GM19099 (cell line): ENCODE measurements around the gene PEX11B.

Experiments used
- POLR2A ChIP-seq: IDR thresholded peaks from 3 replicates; pipeline ENCODE4 v1.6.1; 2011; ENCODE audit warnings: low read depth; ENCODE audit not compliant: insufficient read length; ENCODE audit errors: extremely low read depth

The PEX11B gene

DNA sequence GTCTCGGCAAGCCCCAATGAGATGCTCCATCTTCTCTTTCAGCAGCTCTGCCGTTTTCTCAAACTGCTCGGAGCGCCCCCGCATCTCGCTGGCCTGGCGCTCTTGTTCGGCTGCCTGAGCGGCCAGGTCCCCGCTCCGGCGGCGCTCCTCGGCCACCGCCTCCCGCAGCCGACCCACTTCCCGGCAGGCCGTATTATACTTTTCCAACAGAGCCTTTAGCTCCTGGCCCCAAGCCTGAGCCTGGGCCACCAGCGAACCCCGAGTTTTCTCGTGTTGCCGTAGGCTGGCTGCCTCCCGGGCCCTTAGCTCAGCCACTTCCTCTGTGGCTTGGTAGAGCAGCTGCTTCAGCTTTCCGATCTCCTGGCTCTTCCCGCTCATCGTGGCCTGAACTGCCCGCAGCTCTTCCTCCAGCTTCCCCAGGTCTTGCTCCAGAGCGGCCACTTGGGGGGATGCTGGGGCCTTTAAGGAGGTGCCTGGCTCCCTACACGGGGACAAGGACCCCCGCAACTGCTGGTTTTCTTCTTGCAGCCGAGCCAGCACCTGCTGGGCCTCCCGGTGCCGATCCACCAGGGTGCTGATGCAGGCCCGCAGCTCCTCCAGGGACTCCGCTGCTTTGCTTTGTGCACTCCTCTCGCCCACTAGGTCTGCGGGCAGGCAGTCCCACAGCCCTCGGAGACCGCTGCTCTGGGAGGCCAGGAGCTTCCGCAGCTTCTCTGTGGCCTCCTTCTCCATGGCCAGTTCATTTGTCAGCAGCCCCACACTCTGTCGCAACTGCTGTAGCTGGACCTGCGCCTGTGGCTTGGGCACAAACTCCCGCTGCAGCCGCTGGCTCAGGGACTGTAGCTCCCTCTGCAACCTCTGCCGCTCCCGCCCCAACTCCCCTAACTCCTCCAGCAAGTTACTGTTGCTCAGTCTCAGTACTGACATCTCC is 46.3 kb downstream of the PEX11B start:
- no peak for TF ChIP-seq POLR2A

- no peak for TF ChIP-seq POLR2A
Measured at GRCh38 chr1:145868232-145868631, 50.3 kb downstream of the PEX11B start.

DNA sequence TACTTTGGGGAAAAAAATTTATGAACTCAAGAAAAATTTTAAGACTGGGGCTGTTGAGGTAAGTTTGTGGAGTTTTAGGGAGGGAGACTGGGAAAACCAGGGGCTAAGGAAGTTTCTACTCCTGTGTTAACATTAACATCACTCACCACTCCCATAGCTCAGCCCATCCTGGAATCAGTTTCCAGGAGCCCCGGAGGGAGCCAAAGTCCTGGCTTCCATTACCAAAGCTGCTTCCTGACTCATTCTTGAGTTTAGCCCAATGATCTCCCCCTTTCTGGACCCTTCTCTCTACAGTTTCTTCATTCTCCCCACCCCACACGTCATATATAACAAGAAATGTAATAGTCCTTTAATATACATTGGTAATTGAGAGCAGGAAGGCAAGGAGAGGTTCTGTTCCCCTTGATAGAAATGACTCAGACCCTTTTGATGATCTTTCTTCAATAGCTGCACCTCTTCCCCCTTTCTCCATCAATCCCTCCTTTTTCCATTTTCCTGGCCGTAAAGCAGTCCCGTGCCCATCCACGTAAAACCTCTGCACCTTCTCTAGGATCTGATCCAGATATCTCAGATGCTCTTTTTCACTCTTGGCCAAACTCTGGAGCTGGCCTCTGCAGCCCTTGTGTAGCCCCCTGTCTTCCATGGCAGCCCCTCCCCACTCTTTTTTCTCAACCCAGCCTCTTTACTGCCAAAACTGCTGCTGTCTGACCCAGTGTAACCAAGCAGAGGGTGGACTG is 55.1 kb downstream of the PEX11B start:
- TF ChIP-seq POLR2A = no peak
